ENCODE results near the gene ADAMTS2.

DNA sequence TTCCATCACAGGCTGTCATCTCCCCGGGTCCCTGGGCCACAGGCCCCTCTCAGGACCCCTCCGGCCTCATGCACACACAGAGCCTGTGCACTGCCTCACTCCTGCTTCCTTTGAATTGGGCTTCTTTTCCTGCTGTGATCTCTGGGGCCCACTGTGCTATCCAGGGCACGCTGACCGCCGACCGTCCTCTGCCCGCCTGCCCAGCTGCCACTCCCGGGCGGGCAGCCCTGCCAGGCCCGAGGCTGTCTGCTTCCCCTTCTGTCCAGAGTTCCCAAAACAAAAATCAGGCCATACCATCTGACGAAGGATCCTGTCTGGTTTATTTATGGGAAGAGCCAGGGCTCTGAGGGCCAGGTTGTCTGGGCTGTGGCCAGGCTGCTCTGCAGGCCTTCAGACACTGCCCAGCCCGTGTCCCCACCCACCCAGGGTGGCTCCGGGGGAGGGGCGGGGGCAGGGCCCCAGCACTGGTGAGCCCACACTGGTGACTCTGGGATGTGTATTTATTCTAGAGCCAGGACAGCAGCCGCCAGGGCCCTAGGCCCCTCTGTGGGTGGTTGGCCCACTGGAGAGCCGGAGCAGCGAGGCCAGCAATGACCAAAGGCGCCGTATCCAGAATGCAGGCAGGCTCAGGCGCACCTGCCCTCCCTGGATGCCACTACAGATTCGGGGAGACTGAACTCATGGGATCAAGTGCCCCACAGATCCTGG is 57.0 kb downstream of the ADAMTS2 start:
- TF ChIP-seq EZH2phosphoT487 (IDR thresholded peaks at IDR 0.05; ENCODE audit: insufficient read depth, low read depth), result no peak
- no peak for TF ChIP-seq EZH2 (IDR thresholded peaks at IDR 0.05; ENCODE audit: insufficient read depth, poor library complexity, severe bottlenecking)
